GM12874 (cell line): Measurements from ENCODE around the gene ATP8A2.

Experiments
- TF ChIP-seq, protein P1 (sequence below): IDR thresholded peaks from 2 replicates; pipeline ENCODE4 v1.5.1; 2011; ENCODE audit warnings: low read depth, mild to moderate bottlenecking, control low read depth, low read length, moderate library complexity; ENCODE audit not compliant: insufficient read depth

ATP8A2 gene

DNA sequence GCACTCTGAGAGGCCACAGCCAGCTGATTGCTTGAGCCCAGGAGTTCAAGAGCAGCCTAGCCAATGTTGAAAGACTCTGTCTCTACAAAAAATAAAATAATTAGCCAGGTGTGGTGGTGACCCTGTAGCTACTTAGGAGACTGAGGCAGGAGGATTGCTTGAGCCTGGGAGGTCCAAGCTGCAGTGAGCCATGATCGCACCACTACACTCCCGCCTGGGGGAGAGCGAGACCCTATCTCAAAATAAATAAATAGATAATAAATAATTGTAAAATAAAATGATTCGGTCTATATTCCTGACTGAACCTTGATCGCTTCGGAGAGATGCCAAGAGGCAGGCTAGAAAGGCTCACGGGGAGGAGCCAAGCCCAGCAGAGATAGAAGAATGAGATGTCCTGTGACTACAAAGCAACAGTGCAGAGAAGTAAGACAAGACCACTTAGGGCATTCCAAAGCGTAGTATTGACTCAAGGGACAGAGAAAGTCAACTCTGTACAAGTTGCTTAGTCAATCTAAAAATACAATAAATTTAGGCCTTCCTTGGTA, 667.2 kb downstream of the ATP8A2 start:
- TF ChIP-seq, protein P1, sequence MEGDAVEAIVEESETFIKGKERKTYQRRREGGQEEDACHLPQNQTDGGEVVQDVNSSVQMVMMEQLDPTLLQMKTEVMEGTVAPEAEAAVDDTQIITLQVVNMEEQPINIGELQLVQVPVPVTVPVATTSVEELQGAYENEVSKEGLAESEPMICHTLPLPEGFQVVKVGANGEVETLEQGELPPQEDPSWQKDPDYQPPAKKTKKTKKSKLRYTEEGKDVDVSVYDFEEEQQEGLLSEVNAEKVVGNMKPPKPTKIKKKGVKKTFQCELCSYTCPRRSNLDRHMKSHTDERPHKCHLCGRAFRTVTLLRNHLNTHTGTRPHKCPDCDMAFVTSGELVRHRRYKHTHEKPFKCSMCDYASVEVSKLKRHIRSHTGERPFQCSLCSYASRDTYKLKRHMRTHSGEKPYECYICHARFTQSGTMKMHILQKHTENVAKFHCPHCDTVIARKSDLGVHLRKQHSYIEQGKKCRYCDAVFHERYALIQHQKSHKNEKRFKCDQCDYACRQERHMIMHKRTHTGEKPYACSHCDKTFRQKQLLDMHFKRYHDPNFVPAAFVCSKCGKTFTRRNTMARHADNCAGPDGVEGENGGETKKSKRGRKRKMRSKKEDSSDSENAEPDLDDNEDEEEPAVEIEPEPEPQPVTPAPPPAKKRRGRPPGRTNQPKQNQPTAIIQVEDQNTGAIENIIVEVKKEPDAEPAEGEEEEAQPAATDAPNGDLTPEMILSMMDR, result no peak

DNA sequence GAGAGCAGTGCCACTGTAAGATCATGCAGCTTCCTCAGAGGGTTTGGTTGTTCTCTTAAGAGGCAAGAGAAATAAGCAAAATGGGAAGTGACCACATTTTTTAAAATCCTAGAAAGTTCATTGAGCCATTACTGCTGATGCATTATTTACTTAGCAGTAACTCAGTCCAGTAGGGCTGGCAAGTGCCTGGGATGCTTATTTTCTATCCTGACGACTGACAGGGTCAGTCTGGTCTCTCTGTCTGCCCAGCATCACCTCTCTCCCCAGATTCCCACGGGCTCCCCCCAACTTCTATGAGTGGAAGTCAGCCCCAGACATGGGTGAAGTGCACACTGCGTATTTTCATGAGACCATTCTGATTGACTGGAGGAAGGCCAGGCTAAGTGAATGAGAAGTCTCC, 669.7 kb downstream of the ATP8A2 start:
- TF ChIP-seq, protein P1, result no peak

DNA sequence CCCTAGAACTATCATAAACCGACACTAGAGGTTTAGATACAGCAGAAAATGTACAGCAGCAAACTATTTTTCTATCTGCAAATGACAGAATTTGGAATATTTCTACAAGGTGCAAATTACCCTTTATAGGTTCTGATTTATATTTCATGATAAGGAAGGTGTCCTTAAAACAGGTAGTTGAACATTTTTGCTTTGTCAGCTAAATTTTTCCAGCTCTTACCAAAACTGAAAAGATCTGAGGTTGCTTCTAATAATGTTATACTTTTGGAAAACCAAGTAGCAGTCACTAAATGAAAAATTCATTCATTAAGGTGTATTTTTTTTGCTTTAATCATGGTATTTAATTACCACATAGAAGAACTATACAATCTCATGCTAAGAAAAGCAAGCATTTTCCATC, 671.0 kb downstream of the ATP8A2 start:
- TF ChIP-seq, protein P1, result no peak

DNA sequence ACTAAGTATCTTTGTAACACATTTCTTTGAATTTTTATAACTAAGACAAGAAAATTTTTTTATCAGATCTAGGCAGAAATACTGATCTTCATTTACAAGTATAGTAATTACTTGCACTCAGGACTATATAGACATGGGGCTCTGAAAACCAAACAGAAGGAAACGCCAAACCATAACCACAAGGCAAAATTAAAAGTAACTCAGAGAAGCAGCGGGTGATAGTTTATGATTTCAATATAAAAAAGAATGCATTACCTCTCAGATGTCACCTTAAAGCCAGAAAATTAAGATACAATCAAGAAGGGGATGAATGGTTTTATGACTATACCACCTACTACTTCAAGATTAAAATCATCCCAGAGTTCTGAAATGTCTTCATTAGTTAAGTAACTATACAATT, 673.4 kb downstream of the ATP8A2 start:
- TF ChIP-seq, protein P1, result no peak

DNA sequence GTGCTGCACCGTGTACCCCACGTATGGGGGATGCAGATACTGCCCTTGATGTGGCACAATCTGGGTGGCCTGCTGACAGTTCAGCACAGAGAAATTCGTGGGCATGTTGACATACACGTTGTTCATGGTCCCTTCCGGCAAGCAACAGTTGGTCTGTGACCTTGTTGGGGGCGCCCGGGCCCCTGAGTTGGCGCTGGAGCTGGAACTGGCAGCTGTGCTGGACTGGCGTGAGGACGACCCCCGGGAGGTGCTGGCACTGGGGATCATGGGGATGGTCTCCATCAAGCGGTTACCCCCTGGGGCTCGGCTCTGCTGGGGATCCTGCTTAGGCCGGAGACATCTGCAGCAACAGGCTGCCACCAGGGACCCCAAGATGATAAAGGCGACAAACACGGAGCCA, 674.9 kb downstream of the ATP8A2 start:
- TF ChIP-seq, protein P1, result no peak

DNA sequence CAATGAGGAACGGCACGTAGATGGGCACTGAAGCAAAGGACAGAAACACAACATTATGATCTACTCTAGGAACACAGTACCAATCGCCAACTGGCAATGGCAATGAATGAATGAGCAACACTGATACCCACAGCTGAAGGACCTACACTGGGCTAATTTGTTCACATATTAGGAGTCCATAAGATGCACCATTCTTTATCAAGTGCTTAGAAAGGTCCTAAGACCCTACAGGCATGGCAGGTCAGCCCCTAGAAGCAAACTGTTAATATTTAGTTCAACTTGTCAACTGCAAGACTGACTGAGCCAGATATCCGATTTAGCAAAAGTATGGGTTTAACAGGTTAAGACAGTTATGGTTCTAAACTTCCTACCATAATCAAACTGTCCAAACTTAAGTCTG, 675.3 kb downstream of the ATP8A2 start:
- TF ChIP-seq, protein P1, result no peak

DNA sequence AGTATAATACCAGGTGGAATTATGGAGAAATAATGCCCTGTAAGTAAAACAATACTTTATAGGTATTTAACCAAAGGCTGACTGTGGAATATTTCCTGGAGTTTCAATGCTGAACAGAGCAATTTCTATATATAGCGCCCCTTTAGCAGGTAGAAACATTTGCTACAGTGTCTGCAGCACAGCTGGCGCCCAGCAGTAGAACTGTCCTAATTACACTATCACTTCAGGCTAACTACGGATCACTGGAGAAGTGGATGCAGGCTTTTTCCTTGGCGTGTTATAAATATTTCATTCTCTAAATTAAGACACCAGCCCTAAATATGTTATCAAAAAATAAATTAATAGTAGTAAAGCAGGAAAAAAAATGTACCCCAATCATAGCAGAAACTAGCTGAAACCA, 677.0 kb downstream of the ATP8A2 start:
- TF ChIP-seq, protein P1, result no peak
